GM12878 (cell line): ENCODE measurements around the gene RAB43. TPM values are rescaled to one million over a fixed set of nuclear protein-coding genes. Genes with fewer than 3 reads are reported as not detected.

Experiments
- ATAC-seq: fragments of 200-7000 bp; cut with Tn5 transposase; 3 replicates; pipeline ENCODE4 v1.9.1; 2020; ENCODE audit warnings: mild to moderate bottlenecking, moderate library complexity
- BruUV-seq: library from RNA; stranded (reverse); fragments of 400-500 nt; replicated peaks from 2 replicates; lab custom pipeline; 2021; lab: Mats Ljungman, UMichigan
- CTCF ChIA-PET: fragments of 300-600 bp; sonication (Branson Sonifier 250); formaldehyde crosslinking; extraction: SDS; loops from one replicate; lab custom pipeline; 2021; ENCODE audit warnings: inconsistent platforms; lab: Yijun Ruan, JAX
- POLR2A ChIA-PET: fragments of 350-600 bp; formaldehyde crosslinking; extraction: SDS; loops from one replicate; lab custom pipeline; 2021; ENCODE audit warnings: inconsistent platforms; lab: Charles Lee
- RAD21 ChIA-PET: fragments of 300-600 bp; sonication (Branson Sonifier 250); formaldehyde crosslinking; loops from one replicate; lab custom pipeline; 2023; ENCODE audit warnings: antibody characterized with exemption; ENCODE audit not compliant: unreplicated experiment; lab: Charles Lee
- SMC1A ChIA-PET: fragments of 300-600 bp; sonication (Branson Sonifier 250); formaldehyde crosslinking; loops from one replicate; lab custom pipeline; 2023; ENCODE audit not compliant: unreplicated experiment, uncharacterized antibody; lab: Charles Lee
- DNase-seq: peaks from one replicate; pipeline ENCODE4 v3.0.0-alpha.2; 2011; ENCODE audit warnings: low read depth, low spot score
- FAIRE-seq: peaks from 3 replicates; lab custom pipeline; 2011; peaks lifted over from hg19 to GRCh38; lab: Jason Lieb, UNC
- H2AFZ ChIP-seq: 2 replicates; pipeline ENCODE4 v1.6.0; 2011; ENCODE audit warnings: low read depth, low read length, control low read depth; ENCODE audit not compliant: control insufficient read depth
- H3K27ac ChIP-seq: 2 replicates; pipeline ENCODE4 v1.5.1; 2011; ENCODE audit warnings: control low read depth; ENCODE audit not compliant: control insufficient read depth, insufficient read depth
- H3K27me3 ChIP-seq, 2 experiments: replicated peaks in 1 of 2; 2 replicates each; pipeline versions ENCODE4 v1.6.0 to v1.6.1; 2011; ENCODE audit warnings: low read length in 1 of 2; ENCODE audit not compliant: control insufficient read depth in 2 of 2, insufficient read depth in 2 of 2
- H3K36me3 ChIP-seq, 2 experiments: 2 replicates each; pipeline ENCODE4 v1.5.1; 2011; ENCODE audit warnings: low read length in 1 of 2; ENCODE audit not compliant: control insufficient read depth in 2 of 2, insufficient read depth in 2 of 2
- H3K4me1 ChIP-seq: 2 replicates; pipeline ENCODE4 v1.6.1; 2011; ENCODE audit warnings: mild to moderate bottlenecking, low read length, moderate library complexity, mixed read lengths; ENCODE audit not compliant: control insufficient read depth, insufficient read depth
- H3K4me2 ChIP-seq: 2 replicates; pipeline ENCODE4 v1.6.0; 2011; ENCODE audit warnings: control low read depth; ENCODE audit not compliant: control insufficient read depth, insufficient read depth
- H3K4me3 ChIP-seq: fragments of 200-600 bp; sonication (generic); 2 replicates; pipeline ENCODE4 v1.5.1; 2016
- H3K79me2 ChIP-seq: 2 replicates; pipeline ENCODE4 v1.6.0; 2011; ENCODE audit warnings: low read length; ENCODE audit not compliant: control insufficient read depth, insufficient read depth
- H3K9ac ChIP-seq: 2 replicates; pipeline ENCODE4 v1.8.0; 2011; ENCODE audit warnings: low read length, control low read depth, mixed read lengths; ENCODE audit not compliant: control insufficient read depth, insufficient read depth
- H3K9me3 ChIP-seq: replicated peaks from 3 replicates; pipeline ENCODE4 v1.5.1; 2011; ENCODE audit warnings: mild to moderate bottlenecking, low read length; ENCODE audit not compliant: control insufficient read depth, insufficient read depth
- H4K20me1 ChIP-seq: 2 replicates; pipeline ENCODE4 v1.6.0; 2011; ENCODE audit not compliant: control insufficient read depth, insufficient read depth
- CBX3 ChIP-seq: fragments of 200-600 bp; sonication (generic); IDR thresholded peaks from 2 replicates; pipeline ENCODE4 v1.6.1; 2016; ENCODE audit warnings: low read depth, borderline replicate concordance
- CHD2 ChIP-seq: IDR thresholded peaks from 2 replicates; pipeline ENCODE4 v1.6.1; 2011; ENCODE audit warnings: low read depth, low read length, improper control_type of control experiment, borderline replicate concordance
- CREB1 ChIP-seq: IDR thresholded peaks from 2 replicates; pipeline ENCODE4 v1.6.1; 2012; ENCODE audit warnings: low read depth, mild to moderate bottlenecking, inconsistent platforms
- HDAC2 ChIP-seq: fragments of 200-600 bp; sonication (generic); IDR thresholded peaks from 2 replicates; pipeline ENCODE4 v1.6.1; 2017
- HDAC6 ChIP-seq: fragments of 200-600 bp; sonication (generic); IDR thresholded peaks from one replicate; pipeline ENCODE4 v1.8.0; 2017; ENCODE audit warnings: antibody characterized with exemption; ENCODE audit not compliant: unreplicated experiment
- KAT2A ChIP-seq: conservative IDR thresholded peaks from 2 replicates; pipeline ENCODE4 v1.6.1; 2011; ENCODE audit warnings: low read depth, low read length; ENCODE audit not compliant: control insufficient read depth
- MAX ChIP-seq: IDR thresholded peaks from 2 replicates; pipeline ENCODE4 v1.6.1; 2012; ENCODE audit warnings: low read depth, low read length, improper control_type of control experiment
- NBN ChIP-seq: fragments of 450-650 bp; IDR thresholded peaks from 2 replicates; pipeline ENCODE4 v1.6.1; 2016
- PBX3 ChIP-seq: IDR thresholded peaks from 2 replicates; pipeline ENCODE4 v1.6.1; 2011; ENCODE audit warnings: mild to moderate bottlenecking, low read depth, low read length, moderate library complexity; ENCODE audit not compliant: insufficient replicate concordance
- RELA ChIP-seq: fragments of 450-650 bp; IDR thresholded peaks from 2 replicates; pipeline ENCODE4 v1.8.0; 2014; ENCODE audit warnings: borderline replicate concordance; ENCODE audit not compliant: partially characterized antibody
- SREBF2 ChIP-seq: IDR thresholded peaks from 2 replicates; pipeline ENCODE4 v1.6.1; 2012; ENCODE audit warnings: mild to moderate bottlenecking, low read length
- WGBS: methylation state at CpG from one replicate; pipeline ENCODE4 v1.1.6; 2016; ENCODE audit warnings: low lambda C conversion rate; ENCODE audit not compliant: insufficient replicate concordance, insufficient coverage; ENCODE audit errors: missing lambda C conversion rate; 5-methylcytosine and 5-hydroxymethylcytosine counted together
- in situ Hi-C: fragments of 300-500 bp; cut with MboI; formaldehyde crosslinking; loops from 9 replicates; pipeline ENCODE4 v1.14.3; 2018; ENCODE audit warnings: mixed read lengths
- intact Hi-C: fragments of 100-400 bp; cut with micrococcal nuclease; formaldehyde crosslinking; loops from one replicate; pipeline ENCODE4 v1.14.2; 2022; ENCODE audit not compliant: unreplicated experiment
- polyA plus RNA-seq, 11 experiments: library from polyadenylated mRNA; depleted of rRNA in 4 of 11; unstranded in 6 of 11; stranded (reverse) in 5 of 11; fragments of >200 nt; fragmentation: Nextera tagmentation in 4 of 11; fragmentation: Illumina TruSeq in 1 of 11; extraction: Ambion mirVana in 4 of 11; extraction: Trizol in 1 of 11; gene quantifications; 1 replicate in 1 of 11; 2 replicates in 10 of 11; pipeline versions ENCODE4 v1.2.1 to v1.2.3, GENCODE V29; 2011 to 2016; ENCODE audit warnings: inconsistent platforms in 2 of 11, missing spikeins in 2 of 11, low read depth in 1 of 11
- total RNA-seq, 4 experiments: library from RNA; depleted of rRNA in 3 of 4; stranded (reverse); fragments of >200 nt in 3 of 4; fragmentation: Illumina TruSeq in 1 of 4; extraction: Trizol in 1 of 4; gene quantifications; 2 replicates each; pipeline versions ENCODE4 v1.2.1 to v1.2.3, GENCODE V29; 2013 to 2021
- TF ChIP-seq, protein P1 (sequence below): fragments of 450-650 bp; IDR thresholded peaks from 2 replicates; pipeline ENCODE4 v1.6.1; 2014; ENCODE audit warnings: mild to moderate bottlenecking
- TF ChIP-seq, protein P2 (sequence below): fragments of 450-650 bp; IDR thresholded peaks from 2 replicates; pipeline ENCODE4 v1.6.1; 2017; ENCODE audit warnings: borderline replicate concordance
- TF ChIP-seq, protein P3 (sequence below): fragments of 150-350 bp; IDR thresholded peaks from 2 replicates; pipeline ENCODE4 v1.6.1; 2014; ENCODE audit warnings: mild to moderate bottlenecking, low read depth, low read length

RAB43 gene
- total and polyA plus RNA-seq, 10 of the 15 experiments (the other 5 are each of a cell fraction or from before 2014, with no cell fraction given): 0.08 to 14.0 (median 4.0) TPM

DNA sequence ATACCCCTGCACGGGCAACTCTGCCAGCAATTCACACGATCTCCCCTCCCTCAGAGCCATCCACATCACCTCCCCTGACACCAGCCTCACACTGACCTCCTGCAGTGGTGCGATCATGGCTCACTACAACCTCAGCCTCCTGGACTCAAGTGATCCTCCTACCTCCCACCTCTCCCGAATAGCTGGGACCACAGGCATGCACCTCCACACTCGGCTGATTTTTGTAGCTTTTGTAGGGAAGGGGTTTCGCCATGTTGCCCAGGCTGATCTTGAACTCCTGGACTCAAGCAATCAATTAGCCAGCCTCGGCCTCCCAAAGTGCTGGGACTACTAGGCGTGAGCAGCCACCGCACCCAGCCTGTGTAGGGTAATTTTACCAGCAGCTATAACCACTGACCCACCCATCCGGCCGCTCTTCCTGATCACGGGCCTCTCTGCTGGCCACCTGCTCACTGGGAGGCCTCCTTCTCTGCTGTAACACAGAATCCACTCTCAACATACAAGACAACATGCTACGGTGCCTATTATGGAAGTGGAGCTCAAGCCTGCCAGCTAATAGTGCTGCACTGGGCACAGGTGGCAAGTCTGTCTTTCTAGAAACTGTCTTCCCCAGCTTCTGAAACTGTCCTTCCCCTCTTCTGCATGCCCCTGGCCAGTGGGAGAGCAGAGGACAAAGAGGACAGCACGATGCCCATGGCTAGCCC is 56.4 kb downstream of the RAB43 start (continued):
- TF ChIP-seq RELA (no peak), MAX (no peak), KAT2A (no peak)
- TF ChIP-seq, protein P1, sequence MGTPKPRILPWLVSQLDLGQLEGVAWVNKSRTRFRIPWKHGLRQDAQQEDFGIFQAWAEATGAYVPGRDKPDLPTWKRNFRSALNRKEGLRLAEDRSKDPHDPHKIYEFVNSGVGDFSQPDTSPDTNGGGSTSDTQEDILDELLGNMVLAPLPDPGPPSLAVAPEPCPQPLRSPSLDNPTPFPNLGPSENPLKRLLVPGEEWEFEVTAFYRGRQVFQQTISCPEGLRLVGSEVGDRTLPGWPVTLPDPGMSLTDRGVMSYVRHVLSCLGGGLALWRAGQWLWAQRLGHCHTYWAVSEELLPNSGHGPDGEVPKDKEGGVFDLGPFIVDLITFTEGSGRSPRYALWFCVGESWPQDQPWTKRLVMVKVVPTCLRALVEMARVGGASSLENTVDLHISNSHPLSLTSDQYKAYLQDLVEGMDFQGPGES: no peak
- TF ChIP-seq, all 136 proteins: peak for 0

DNA sequence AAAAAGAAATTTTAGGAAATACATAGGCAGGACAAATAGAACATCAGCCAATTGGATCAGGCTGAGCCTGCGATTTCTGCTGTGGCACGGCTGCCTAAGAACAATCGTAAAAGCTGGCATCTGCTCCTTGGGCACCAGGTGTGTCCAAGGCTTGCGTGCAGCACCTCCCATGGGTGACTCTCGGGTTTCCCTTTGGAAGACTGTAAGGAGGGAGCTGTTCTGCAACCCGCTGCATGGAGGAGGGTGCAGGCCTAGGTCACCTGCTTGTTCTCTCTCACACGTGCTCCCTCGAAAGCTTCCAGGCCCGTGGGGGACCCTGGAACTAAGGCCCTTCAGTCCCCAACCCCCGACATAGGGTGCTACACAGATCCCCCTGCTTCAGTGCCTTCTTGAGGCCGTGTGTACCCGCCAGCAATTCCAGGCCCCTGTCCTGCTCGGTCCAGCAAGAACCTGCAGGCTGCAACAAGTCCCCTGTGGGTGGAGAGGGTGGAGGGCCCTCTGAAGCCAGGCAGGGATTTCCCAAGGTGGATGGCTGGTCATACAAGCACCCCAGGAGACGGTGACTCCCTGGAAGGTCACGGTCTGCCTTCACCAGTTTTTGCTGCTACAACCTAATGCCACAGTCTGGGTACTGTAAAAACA is 57.6 kb downstream of the RAB43 start:
- in situ Hi-C loops: no loop called here
- TF ChIP-seq HDAC6: no peak
- TF ChIP-seq HDAC2: no peak
- no peak for TF ChIP-seq SREBF2
- TF ChIP-seq NBN: no peak
- no peak for TF ChIP-seq CHD2
- TF ChIP-seq, protein P2, sequence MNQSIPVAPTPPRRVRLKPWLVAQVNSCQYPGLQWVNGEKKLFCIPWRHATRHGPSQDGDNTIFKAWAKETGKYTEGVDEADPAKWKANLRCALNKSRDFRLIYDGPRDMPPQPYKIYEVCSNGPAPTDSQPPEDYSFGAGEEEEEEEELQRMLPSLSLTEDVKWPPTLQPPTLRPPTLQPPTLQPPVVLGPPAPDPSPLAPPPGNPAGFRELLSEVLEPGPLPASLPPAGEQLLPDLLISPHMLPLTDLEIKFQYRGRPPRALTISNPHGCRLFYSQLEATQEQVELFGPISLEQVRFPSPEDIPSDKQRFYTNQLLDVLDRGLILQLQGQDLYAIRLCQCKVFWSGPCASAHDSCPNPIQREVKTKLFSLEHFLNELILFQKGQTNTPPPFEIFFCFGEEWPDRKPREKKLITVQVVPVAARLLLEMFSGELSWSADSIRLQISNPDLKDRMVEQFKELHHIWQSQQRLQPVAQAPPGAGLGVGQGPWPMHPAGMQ: no peak
- TF ChIP-seq PBX3: no peak
- no peak for TF ChIP-seq CBX3
- TF ChIP-seq CREB1: no peak
- TF ChIP-seq, protein P3, sequence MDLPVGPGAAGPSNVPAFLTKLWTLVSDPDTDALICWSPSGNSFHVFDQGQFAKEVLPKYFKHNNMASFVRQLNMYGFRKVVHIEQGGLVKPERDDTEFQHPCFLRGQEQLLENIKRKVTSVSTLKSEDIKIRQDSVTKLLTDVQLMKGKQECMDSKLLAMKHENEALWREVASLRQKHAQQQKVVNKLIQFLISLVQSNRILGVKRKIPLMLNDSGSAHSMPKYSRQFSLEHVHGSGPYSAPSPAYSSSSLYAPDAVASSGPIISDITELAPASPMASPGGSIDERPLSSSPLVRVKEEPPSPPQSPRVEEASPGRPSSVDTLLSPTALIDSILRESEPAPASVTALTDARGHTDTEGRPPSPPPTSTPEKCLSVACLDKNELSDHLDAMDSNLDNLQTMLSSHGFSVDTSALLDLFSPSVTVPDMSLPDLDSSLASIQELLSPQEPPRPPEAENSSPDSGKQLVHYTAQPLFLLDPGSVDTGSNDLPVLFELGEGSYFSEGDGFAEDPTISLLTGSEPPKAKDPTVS: no peak
- no peak overlapping the region for H3K4me2 ChIP-seq
- BruUV-seq: no TSS peak
- H3K4me3 ChIP-seq: no peak overlapping the region
- no peak overlapping the region for H3K9ac ChIP-seq
- H4K20me1 ChIP-seq: no peaks in the 10 kb centered on the region
- SMC1A ChIA-PET: interaction anchor here (1.3 kb wide), 1 partner anchor 182 kb away, joined by 7 read pairs; no protein-coding TSS in a partner anchor
- 31% methylated on average over 15 of the region's 15 CpGs for WGBS
- no peaks in the 10 kb centered on the region; a peak in 3 of 4 replicates for H3K27me3 ChIP-seq
- no peak for FAIRE-seq
- RAD21 ChIA-PET: no interaction called here
- intact Hi-C loops: no loop called here
- POLR2A ChIA-PET: interaction anchor here (0.7 kb wide), 1 partner anchor 12 kb away, joined by 6 read pairs; no protein-coding TSS in a partner anchor
- H3K36me3 ChIP-seq: no peaks in the 10 kb centered on the region
- DNase-seq: no peak
- H3K4me1 ChIP-seq: no peaks in the 10 kb centered on the region
- CTCF ChIA-PET: interaction anchor here (0.6 to 1.0 kb wide), 2 partner anchors 10 to 175 kb away, joined by 3 read pairs; no protein-coding TSS in a partner anchor
- H3K9me3 ChIP-seq: peaks cover 2% of the 10 kb centered on the region; the same call in 1 of the 3 replicates
- no peaks in the 10 kb centered on the region for H3K79me2 ChIP-seq
- no peak overlapping the region for H3K27ac ChIP-seq
- ATAC-seq: no peak
- no peak overlapping the region for H2AFZ ChIP-seq
